Measurements from ENCODE around the gene GPR108. TPM values are rescaled to one million over a fixed set of nuclear protein-coding genes. Genes with fewer than 3 reads are reported as not detected.

GPR108 gene
- total RNA-seq, 4 donors from 2014 or later, result 57.1 to 80.0 (median 66.9) TPM

GRCh38 chr19:6707658-6708018 lies 29.7 kb downstream of the GPR108 start:
- WGBS, 2 donors, result 79 to 81% methylated on average over 16 of the region's 16 CpGs
- intact Hi-C loops (cut with DNase I; ENCODE audit: low total_unique reads), result no loop called here
- DNase-seq (ENCODE audit: low spot score in 2 of 2), result no peak
- TF ChIP-seq, protein P1, sequence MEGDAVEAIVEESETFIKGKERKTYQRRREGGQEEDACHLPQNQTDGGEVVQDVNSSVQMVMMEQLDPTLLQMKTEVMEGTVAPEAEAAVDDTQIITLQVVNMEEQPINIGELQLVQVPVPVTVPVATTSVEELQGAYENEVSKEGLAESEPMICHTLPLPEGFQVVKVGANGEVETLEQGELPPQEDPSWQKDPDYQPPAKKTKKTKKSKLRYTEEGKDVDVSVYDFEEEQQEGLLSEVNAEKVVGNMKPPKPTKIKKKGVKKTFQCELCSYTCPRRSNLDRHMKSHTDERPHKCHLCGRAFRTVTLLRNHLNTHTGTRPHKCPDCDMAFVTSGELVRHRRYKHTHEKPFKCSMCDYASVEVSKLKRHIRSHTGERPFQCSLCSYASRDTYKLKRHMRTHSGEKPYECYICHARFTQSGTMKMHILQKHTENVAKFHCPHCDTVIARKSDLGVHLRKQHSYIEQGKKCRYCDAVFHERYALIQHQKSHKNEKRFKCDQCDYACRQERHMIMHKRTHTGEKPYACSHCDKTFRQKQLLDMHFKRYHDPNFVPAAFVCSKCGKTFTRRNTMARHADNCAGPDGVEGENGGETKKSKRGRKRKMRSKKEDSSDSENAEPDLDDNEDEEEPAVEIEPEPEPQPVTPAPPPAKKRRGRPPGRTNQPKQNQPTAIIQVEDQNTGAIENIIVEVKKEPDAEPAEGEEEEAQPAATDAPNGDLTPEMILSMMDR (IDR thresholded peaks at IDR 0.05), result no peak
- TF ChIP-seq POLR2A (IDR thresholded peaks at IDR 0.05), result no peak
- H3K4me3 ChIP-seq (ENCODE audit: low read depth, poor library complexity, severe bottlenecking), result no peak overlapping the region

DNA sequence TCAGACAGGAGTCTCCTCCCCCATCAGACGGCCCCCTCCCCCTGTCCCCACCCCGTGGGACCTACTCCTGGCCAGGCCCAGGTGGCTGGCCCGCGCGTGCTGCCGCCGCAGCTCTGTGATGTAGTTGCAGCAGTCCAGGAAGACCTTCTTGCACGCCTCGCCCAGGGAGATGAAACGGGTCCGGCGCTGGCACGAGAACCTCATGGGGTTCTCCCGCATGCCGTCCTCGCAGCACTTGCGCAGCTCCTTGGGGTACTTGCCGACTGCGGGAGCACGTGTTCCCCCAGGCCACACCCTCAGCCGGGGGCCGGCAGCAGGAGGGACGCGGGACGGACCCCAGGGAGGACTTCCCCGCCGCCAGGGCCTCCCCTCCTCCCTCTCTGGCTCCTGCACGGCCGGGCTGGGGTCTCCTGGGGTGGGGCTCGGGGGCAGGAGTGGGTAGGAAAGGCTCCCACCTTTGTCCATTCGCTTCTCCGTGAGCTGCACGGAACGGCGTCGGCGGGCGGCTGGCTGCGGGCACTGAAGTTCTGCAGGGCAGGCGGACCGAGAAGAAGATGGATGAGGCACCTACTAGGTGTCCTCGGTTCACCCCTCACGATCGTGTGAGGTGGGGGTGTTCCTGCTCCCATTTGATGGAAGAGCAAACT lies 30.2 kb downstream of the GPR108 start:
- no peak overlapping the region for H3K4me3 ChIP-seq (ENCODE audit: low read depth, poor library complexity, severe bottlenecking)
- intact Hi-C loops (cut with DNase I; ENCODE audit: low total_unique reads), result no loop called here
- no peak for TF ChIP-seq POLR2A (IDR thresholded peaks at IDR 0.05)
- TF ChIP-seq, protein P1 (IDR thresholded peaks at IDR 0.05), result no peak
- 86 to 87% methylated on average over 33 to 34 of the region's 44 CpGs for WGBS, 2 donors
- no peak for DNase-seq (ENCODE audit: low spot score in 2 of 2)

GRCh38 chr19:6706633-6706958 lies 30.8 kb downstream of the GPR108 start:
- DNase-seq (ENCODE audit: low spot score in 2 of 2), result no peak
- H3K4me3 ChIP-seq (ENCODE audit: low read depth, poor library complexity, severe bottlenecking), result no peak overlapping the region
- intact Hi-C loops (cut with DNase I; ENCODE audit: low total_unique reads), result no loop called here
- TF ChIP-seq POLR2A (IDR thresholded peaks at IDR 0.05), result no peak
- TF ChIP-seq, protein P1 (IDR thresholded peaks at IDR 0.05), result no peak
- WGBS, 2 donors, result 50 to 55% methylated on average over 3 of the region's 3 CpGs

DNA sequence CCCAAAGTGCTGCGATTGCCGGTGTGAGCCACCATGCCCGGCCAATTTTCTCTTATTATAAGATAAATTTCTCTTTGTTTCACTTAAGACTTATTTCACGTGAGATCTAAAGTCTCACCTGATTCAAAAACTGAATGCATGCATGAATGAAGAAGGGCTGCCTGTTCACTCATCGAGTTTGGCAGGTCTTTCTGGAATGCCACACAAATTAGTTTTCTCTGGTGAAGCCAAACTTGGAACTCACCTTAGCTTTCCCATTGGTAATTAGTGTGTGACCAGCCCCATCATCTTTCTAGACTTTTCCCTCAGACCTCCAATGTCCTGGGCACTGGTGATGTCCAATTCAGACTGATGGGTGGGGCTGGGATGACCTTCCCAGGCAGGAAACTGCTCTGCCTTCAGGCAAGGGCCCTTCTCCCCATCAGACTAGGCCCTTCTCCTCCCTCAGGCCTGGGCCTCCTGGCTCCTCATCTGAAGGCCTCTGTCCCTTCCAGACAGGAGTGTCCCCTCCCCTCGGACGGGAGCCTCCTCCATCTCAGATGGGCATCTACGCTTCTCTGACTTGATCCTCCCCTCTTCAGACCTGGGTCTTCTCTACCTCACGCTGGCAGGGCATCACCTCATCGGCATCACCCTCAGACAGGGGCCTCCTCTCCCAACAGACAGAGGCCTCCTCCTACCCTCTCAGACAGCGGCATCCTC lies 31.3 kb downstream of the GPR108 start:
- no peak for TF ChIP-seq POLR2A (IDR thresholded peaks at IDR 0.05)
- TF ChIP-seq, protein P1 (IDR thresholded peaks at IDR 0.05), result no peak
- WGBS, 2 donors, result 73 to 76% methylated on average over 11 of the region's 11 CpGs
- H3K4me3 ChIP-seq (ENCODE audit: low read depth, poor library complexity, severe bottlenecking), result no peak overlapping the region
- DNase-seq (ENCODE audit: low spot score in 2 of 2), result no peak
- intact Hi-C loops (cut with DNase I; ENCODE audit: low total_unique reads), result no loop called here

DNA sequence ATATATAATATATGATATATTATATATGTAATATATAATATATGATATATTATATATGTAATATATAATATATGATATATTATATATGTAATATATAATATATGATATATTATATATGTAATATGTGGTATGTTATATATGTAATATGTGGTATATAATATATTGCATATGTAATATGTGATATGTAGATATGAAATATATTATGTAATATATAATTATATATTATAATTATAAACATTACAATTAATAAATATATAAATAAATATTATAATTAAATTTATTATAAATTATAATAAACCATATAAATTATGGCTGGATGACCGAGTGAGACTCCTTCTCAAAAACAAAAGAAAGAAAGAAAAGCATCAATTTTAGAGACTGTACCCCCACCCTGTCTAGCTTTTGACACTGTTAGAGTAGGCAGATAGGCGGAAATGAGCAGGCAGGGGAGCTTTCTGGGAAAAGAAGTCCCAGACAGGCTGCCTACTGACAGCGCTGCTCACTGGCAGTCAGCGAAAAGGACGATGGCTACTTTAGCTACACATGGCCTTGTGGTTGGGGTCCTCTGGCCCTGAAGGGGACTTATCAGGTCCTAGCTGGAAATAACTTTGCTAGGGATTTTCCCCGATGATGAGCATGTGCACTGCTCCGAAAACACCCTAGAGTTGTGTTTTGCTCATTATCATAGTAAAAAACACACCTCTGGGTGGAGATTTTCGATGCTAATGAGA lies 36.6 kb downstream of the GPR108 start:
- DNase-seq (ENCODE audit: low spot score in 2 of 2), result no peak
- intact Hi-C loops (cut with DNase I; ENCODE audit: low total_unique reads), result no loop called here
- 90% methylated on average over 8 of the region's 8 CpGs for WGBS, 2 donors
- TF ChIP-seq, protein P1 (IDR thresholded peaks at IDR 0.05), result no peak
- no peak for TF ChIP-seq POLR2A (IDR thresholded peaks at IDR 0.05)
- H3K4me3 ChIP-seq (ENCODE audit: low read depth, poor library complexity, severe bottlenecking), result no peak overlapping the region
